HG03095 (cell line): ENCODE data around the gene KCNK3.
"Not testable (repeated sequence)": the region's sequence is repeated elsewhere in the genome, so short reads cannot be mapped to it uniquely, and the experiment has no call there.

ENCODE experiments used
- ATAC-seq: cut with Tn5 transposase; IDR thresholded peaks from one replicate; pipeline ENCODE4 v1.9.1; 2021; ENCODE audit warnings: moderate library complexity; ENCODE audit not compliant: unreplicated experiment

KCNK3 gene

GRCh38 chr2:26660363-26660962 lies 32.1 kb upstream of the KCNK3 start:
- no peak for ATAC-seq

DNA sequence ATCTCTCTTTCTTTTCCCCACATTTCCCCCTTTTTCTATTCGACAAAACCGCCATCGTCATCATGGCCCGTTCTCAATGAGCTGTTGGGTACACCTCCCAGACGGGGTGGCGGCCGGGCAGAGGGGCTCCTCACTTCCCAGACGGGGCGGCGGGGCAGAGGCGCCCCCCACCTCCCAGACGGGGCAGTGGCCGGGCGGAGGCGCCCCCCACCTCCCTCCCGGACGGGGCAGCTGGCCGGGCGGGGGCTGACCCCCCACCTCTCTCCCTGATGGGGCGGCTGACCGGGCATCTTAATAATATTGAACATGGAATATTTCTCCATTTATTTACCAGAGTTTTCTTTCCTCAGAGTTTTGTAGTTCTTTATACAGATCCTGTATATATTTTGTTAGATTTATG lies 27.2 kb upstream of the KCNK3 start:
- ATAC-seq, result not testable (repeated sequence)

DNA sequence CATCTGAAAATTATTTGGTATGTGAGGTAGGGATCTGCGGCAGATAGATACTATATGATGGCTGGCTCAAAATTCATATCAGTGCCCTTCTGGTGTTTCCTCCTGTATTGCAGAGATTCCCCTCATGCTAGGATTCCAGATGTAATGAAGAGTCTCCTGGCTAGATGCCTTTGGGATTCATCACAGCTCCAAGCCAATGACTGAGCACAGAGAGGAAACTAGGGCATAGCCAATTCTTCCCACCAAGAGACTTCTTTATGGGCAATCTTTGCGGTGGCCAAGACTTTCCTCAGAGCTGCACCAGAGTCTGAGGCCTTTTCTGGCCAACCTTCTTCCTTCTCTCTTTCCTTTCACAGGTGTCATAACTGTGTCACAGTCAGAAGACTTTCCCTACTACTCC lies 25.9 kb upstream of the KCNK3 start:
- ATAC-seq, result no peak

GRCh38 chr2:26668041-26668440 lies 24.5 kb upstream of the KCNK3 start:
- ATAC-seq, result no peak

DNA sequence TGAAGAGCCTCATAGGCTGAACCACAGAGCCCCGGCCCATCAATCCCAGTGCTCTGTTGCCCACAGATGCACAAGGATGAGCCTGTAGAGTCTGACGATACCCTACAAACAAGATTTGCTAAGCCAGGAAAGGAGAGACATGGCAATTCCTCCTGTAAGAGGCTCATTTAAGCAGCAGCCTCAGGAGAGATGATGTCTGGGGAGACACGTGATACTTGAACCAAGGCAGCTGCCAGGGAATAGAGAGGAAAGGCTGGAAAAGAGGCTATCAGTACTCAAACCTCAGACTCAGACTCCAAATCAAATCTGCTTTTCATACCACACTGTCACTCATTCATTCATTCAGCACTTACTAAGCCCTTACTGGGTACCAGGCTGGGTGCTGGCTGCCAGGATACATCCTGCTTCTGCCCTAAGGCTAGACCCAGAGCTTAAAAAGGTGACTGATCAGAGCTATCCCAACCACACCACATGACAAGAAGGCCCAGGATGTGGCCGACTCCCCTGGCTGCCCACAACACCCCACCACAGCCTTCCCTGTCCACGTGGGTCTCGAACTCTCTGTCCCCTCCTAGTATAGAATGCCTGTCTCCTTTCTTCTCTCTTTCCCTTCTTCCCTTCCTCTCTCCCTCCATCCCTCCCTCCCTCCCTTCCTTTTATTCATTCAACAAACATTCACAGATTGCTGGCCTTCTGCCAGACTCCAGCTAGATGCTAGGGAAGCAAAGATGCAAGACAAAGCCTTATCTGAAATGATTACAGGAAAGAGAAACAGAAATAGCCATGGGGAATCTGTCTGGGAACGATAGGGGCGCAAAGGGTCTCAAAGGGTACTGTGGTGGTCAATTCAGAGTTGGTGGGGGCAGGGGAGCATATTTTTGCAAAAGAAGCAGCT lies 23.4 kb upstream of the KCNK3 start:
- ATAC-seq, result no peak

GRCh38 chr2:26670171-26670570 lies 22.4 kb upstream of the KCNK3 start:
- no peak for ATAC-seq

- no peak for ATAC-seq
These were observed 21.5 kb upstream of the KCNK3 start for GRCh38 chr2:26670931-26671460.

DNA sequence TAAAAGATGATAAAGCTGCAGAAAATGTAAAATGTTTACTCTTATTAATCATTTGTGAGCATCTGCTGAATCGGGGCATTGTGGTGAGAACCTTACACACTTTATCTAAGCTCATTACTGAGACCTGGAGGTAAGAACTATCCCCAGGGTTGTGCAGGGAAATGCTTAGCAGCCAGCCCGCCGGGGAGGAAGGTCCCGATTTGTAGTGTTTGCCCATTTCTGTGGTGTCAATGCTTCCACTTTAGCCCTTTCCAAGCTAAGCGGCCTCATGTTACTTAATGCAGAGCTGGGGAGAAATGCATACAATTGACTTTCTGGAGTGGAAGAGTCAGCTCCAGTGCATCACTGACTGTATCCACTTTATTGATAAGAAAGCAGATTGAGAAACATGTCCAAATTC lies 20.8 kb upstream of the KCNK3 start:
- no peak for ATAC-seq

GRCh38 chr2:26672112-26672817 lies 20.3 kb upstream of the KCNK3 start:
- ATAC-seq, result no peak

DNA sequence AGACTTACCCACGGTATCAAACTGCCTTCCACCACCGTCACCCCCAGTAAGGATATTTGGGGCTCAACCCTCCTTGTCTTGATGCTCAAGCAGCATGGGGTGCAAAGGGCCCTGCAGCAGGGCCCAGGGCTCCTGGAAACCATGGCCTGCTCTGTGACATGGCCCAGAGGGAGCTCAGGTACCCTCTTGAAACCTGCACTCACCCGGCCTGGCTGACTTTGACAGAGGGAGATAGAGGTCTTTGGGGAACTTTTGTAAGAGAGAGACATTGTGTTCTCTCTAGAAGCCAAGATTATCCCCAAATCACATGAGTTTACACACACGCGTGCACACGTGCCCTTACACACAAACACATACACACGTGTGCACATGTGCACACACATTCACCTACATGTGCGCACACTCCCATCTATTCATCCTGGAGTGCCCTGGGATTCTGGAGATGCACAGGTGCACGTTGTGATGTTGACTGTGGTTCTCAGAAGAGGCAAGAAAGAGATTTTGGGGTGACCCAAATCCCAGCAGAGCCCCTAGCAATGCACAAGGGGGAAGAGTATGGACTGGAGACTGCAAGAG lies 19.6 kb upstream of the KCNK3 start:
- ATAC-seq, result no peak

DNA sequence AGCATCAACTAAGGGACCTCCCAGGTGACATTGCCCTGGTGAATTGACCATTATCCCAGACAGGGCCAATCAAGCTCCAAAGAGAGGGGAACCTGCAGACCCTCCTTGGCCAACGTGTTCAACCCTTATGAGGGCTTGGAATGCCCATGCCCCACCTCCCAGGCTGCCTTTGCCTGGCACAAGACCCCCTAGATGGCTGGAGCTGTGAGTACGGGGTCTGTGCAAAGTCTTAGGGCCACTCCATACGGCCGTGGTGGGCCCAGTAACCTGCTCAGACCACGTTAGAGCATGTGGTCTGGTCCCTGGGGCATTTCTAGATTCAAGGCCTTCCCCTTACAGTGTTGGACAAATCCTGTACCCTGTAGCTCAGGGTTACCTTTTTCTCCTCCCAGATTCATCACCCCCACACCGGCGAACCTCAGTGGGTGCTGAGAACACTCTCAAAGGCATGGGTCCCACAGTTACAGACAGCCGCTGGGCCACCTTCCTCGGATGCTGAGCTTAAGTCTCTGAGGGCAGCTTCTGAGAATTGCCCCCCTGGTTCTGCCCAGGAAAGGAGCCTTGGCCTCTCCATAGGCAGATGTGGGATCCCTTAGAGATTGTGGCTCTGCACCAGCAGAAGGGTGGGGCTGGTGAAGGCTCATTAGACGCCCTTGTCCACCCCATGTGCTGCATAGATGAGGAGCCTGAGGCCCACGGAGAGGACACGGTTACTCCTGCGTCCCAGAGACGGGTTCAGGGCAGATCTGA lies 18.3 kb upstream of the KCNK3 start:
- no peak for ATAC-seq

DNA sequence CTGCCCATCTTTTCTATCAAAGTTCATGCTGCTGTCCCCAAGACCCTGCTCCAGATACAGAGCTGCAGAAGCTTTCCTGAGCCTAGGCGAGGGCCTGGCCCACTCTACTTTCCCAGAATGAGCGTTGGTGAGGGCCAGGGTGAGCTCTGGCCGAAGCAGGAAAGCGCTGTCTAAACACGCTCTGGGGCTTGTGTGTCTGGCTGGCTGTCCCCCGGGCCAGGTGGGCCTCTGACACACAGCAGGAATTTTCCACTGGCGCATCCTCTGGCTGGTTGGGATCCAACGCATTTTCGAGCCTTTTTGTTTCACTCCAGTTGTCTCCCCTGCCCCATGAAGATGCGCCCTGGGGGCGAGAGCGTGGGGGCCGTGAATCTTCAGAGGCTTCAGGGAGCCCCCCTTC lies 17.8 kb upstream of the KCNK3 start:
- no peak for ATAC-seq

DNA sequence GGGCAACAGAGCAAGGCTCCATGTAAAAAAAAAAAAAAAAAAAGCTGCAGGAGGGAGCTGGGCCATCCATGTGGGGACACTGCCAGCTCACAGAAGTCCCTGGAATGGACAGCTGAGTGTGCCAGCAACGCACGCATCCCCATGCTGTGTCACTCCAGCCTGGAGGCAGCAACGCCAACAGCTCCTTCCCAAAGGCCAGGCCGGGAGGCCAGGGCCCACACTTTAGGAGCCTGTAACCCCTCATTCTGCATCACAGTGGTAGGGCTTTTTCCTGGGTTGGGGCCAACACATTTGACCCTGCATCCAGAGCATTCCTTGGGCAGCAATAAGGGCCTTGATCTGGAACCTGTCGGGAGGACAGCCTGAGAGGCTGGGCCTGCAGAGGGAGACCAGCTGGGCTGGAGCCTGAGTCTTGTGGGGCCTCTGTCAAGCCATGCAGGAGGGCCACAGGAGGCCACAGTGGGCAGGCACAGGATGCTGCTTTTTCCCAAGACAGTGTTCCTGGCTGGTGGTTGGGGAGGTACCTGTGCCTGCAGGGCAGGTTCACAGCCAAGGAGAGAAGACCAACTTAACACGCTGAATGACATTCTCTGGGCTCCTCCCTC lies 16.8 kb upstream of the KCNK3 start:
- no peak for ATAC-seq

DNA sequence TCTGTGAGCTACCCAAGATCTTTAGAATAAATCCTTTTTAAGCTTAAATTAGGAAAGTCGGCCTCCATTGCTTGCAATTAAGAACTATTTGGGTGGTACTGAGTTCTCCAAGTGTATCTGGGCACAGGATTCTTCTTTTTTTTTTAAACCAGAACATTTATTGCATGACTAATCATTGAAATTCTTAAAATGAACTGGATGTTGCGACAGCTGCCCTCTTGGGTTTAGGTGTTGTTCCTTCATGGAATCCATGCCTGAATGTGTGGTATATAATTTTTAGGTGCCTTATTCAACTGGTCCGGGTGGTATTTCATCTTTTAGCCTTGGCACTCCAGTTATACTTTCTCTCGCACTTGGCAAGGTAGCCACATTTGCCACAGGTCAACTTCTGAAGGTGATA lies 14.5 kb upstream of the KCNK3 start:
- ATAC-seq, result no peak

GRCh38 chr2:26679867-26680266 lies 12.7 kb upstream of the KCNK3 start:
- no peak for ATAC-seq

- ATAC-seq, result no peak
These were observed 10.9 kb upstream of the KCNK3 start for GRCh38 chr2:26681656-26682055.

- ATAC-seq, result no peak
These were observed 10.4 kb upstream of the KCNK3 start for GRCh38 chr2:26682155-26682554.

DNA sequence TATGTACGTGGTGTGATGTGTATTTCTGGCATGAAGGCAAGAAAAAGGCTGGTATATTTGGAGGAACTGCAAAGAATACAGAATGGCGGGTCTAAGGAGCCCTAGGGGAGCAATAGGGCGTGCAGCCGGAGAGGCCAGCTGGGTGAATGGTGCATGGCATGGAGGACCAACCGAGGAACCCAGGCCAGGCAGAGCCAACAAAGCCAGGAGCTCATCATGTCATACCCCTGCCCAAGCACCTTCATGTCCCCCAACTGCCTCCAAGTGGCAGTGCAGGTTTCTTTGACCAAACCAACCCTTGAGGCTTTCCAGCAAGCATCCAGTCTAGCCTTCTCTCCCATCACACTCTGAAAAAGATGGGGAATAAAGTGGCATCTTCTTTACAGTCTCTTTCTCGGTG lies 8.9 kb upstream of the KCNK3 start:
- ATAC-seq, result no peak

GRCh38 chr2:26685341-26685740 lies 7.2 kb upstream of the KCNK3 start:
- no peak for ATAC-seq
